GM19043 (cell line): ENCODE data around the gene ACTL8.

ENCODE experiments used
- ATAC-seq: cut with Tn5 transposase; IDR thresholded peaks from one replicate; pipeline ENCODE4 v1.9.1; 2021; ENCODE audit warnings: low read depth; ENCODE audit not compliant: unreplicated experiment

Gene ACTL8

GRCh38 chr1:17837233-17838030 lies 82.3 kb downstream of the ACTL8 start:
- no peak for ATAC-seq

GRCh38 chr1:17839641-17840196 lies 84.6 kb downstream of the ACTL8 start:
- no peak for ATAC-seq

GRCh38 chr1:17841944-17842343 lies 86.8 kb downstream of the ACTL8 start:
- ATAC-seq = no peak

GRCh38 chr1:17842686-17843085 lies 87.6 kb downstream of the ACTL8 start:
- no peak for ATAC-seq

- ATAC-seq = no peak
Measured at GRCh38 chr1:17844185-17844826, 89.2 kb downstream of the ACTL8 start.

GRCh38 chr1:17845583-17845982 lies 90.5 kb downstream of the ACTL8 start:
- ATAC-seq = no peak

- no peak for ATAC-seq
Measured at GRCh38 chr1:17846341-17846740, 91.2 kb downstream of the ACTL8 start.

GRCh38 chr1:17847111-17847510 lies 92.0 kb downstream of the ACTL8 start:
- ATAC-seq = no peak

GRCh38 chr1:17849216-17849615 lies 94.1 kb downstream of the ACTL8 start:
- ATAC-seq = no peak

- ATAC-seq = no peak
Measured at GRCh38 chr1:17851056-17851455, 95.9 kb downstream of the ACTL8 start.

- no peak for ATAC-seq
Measured at GRCh38 chr1:17852383-17852782, 97.2 kb downstream of the ACTL8 start.

- ATAC-seq = no peak
Measured at GRCh38 chr1:17853241-17853935, 98.3 kb downstream of the ACTL8 start.

GRCh38 chr1:17856496-17857108 lies 101.5 kb downstream of the ACTL8 start:
- ATAC-seq = no peak

GRCh38 chr1:17857109-17857499 lies 102.0 kb downstream of the ACTL8 start:
- ATAC-seq = no peak

GRCh38 chr1:17857996-17858395 lies 102.9 kb downstream of the ACTL8 start:
- ATAC-seq = no peak

GRCh38 chr1:17860812-17861211 lies 105.7 kb downstream of the ACTL8 start:
- no peak for ATAC-seq

- ATAC-seq = no peak
Measured at GRCh38 chr1:17861685-17862084, 106.6 kb downstream of the ACTL8 start.

GRCh38 chr1:17862121-17862520 lies 107.0 kb downstream of the ACTL8 start:
- ATAC-seq = no peak

- no peak for ATAC-seq
Measured at GRCh38 chr1:17865912-17866739, 111.0 kb downstream of the ACTL8 start.

- ATAC-seq = no peak
Measured at GRCh38 chr1:17866740-17867029, 111.6 kb downstream of the ACTL8 start.
